GM21447 (cell line): ENCODE data around the gene LRIG2.
"Not testable (repeated sequence)": the region's sequence is repeated elsewhere in the genome, so short reads cannot be mapped to it uniquely, and the experiment has no call there.

Source experiments
- ATAC-seq: cut with Tn5 transposase; IDR thresholded peaks from one replicate; pipeline ENCODE4 v1.9.1; 2021; ENCODE audit not compliant: unreplicated experiment

LRIG2 gene

DNA sequence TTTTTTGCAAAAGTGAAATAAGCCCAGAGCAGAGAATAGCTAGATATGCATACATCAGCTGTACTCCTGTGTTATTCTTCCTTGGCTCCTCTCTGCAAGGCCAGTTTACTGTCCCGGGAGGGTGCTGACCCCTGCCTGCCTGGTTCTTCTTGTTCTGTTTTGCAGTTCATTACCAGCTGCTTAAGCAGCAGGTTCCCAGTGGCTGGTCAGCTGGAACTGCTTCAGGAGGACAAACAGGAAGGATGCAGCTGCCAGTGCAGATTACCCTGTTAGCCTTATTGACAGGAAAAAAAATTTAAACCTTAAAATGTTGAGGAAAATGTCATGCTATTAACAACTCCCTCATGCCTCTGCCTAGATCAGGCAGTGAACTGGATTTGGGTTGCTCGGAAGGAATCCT, 16.0 kb upstream of the LRIG2 start:
- ATAC-seq: no peak

DNA sequence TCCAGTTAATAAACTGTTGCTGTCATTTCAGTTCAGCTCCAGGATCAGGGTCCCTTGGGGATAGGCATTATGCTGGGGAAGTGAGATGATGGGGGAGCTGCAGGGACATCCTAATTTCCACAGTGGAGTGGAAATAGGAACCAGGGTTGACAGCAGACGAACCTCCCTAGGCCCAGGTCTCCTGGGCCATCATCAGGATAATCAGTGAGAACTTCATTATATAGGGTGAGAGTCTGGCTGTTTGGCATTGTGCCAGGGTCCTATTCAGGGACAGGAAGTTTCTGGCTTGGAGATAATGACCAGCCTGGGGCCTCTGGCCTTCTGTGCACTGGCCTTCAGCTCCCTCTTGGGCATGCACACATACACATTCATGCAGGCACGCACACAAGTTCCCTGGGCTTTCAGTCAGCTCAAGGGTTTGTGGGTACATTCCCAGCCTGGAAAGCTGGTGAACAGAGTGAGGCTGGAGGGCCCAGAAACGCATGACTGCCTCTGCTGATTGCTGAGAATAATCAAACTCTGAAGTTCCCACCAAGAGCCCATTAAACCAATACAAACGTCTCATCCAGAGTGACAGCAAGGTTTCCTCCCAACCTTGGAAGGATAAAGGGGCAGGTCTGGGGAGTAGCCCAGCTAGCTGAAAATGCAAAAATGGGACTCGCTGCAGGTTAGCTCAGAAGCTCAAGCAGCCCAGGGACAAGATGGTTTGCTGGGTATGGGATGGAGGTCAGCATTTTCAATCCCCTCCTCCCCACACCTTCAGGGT, 13.9 kb upstream of the LRIG2 start:
- ATAC-seq: no peak

GRCh38 chr1:113063456-113063855, 9.5 kb upstream of the LRIG2 start:
- not testable (repeated sequence) for ATAC-seq

DNA sequence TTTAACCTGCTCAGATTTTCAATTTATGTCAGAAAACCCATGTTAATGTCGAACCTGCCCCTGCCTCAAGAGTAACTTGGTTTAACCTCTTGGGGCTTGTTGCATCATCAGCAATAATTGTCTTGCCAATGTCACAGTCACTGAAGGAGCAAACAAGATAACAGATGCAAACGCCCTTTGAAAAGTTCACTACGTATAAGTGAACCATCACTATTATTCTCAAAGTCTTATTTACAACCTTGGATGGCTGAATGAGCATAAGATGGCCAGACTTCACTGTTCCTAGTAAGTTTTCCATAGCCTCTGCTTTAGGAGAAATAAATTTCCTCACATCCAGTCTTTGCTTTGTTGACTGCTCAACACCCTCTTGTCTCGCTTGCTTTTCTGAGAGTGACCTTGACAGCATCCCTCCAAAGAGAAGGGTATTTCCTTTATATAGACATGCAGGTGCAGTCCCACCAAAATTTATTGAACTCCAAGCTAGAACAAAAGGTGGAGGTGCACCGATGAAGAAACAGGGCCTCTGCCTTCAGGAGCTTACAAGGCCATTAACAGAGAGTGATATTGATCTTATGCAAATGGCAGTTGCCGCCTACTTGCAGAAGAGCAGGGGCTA, 749 bp upstream of the LRIG2 start:
- no peak for ATAC-seq

- peak; percentile 30 for ATAC-seq
Observed at GRCh38 chr1:113073479-113073950, 517 bp downstream of the LRIG2 start.

GRCh38 chr1:113074237-113074636, 1.2 kb downstream of the LRIG2 start:
- ATAC-seq: no peak

GRCh38 chr1:113077978-113078377, 5.0 kb downstream of the LRIG2 start:
- not testable (repeated sequence) for ATAC-seq

DNA sequence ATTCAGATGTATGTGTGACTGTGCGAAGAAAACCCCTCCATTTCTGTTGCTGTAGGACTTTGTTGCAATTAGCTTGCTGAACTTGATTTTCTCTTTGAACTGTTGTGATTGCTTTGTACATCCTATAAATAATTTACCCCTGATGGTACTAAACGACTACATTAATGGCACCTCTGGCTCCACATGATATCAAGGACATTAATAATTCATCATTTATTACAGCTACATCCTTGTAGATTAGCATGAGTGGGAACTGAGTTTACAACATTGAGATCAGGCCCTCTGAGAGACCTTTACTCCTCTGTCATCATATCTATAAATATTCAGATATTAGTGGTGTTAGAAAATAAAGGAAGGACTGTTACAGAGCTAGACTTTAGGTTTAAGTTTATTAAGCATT, 13.5 kb downstream of the LRIG2 start:
- no peak for ATAC-seq

DNA sequence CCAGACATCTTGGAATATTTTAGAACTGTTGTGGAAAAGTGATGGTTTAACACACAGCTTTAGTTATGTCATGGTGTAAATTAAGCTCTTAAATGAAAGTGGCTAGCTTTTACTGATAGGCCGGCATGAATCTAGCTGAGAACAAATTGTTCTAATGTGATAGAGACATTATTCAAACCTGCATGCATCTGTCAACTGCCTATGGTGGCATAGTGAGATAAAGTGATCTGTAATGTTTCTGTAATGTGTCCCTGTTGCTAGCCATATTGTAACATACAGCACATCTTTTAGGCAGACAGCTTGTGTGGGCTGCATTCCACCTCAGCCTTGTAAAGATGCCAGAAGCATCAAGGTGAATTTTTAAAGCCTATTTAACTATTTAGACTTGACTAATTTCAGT, 16.0 kb downstream of the LRIG2 start:
- ATAC-seq: no peak

- ATAC-seq: no peak
Observed at GRCh38 chr1:113090051-113090450, 17.1 kb downstream of the LRIG2 start.

DNA sequence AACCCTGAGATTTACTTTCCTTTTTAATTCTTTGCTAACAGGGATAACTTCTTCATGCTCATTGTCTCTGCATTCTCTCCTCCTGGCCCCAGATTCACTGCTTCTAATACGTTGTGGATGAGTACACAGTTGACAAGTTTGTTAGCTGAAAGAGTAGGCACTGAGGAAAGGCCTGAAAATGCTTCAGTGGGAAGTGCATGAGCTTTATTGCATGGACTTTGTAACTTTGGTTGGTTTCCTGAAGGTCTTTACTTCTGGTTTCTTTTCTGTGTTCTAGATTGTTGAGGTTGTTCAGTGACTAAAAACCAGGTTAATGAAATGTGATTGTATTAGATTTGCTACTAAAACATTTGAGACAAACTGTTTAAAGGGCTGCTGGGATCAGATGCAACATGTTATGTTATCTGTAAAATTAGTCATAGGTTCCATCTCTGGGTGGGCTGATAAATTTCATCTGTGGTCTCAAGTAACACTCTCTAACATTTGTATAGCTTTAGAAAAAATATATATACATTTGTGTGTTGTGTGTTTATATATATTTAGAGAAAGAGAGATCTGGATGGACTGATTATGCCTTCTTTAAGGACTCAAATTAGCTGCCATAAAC, 19.1 kb downstream of the LRIG2 start:
- no peak for ATAC-seq

- no peak for ATAC-seq
Observed at GRCh38 chr1:113094506-113094905, 21.5 kb downstream of the LRIG2 start.

GRCh38 chr1:113095790-113096455, 22.9 kb downstream of the LRIG2 start:
- ATAC-seq: no peak

DNA sequence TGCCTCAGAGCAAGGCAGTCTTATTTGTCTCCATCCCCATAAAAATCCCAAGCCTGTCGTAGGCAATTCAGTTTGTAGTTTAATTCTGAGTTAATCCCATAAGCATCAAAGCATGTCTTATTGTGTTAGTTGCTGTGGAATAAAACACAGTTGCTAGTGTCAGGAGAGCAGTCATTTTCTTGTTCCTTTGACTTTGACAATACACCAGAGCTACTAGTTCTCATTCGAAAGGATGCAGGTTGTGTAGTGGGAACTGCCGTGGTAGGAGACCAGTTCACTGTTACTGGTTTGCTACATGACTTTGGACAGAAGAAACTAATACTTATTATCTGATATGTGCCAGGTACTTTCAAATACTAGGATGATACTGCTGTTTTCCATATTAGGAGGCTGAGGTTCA, 23.5 kb downstream of the LRIG2 start:
- ATAC-seq: no peak

DNA sequence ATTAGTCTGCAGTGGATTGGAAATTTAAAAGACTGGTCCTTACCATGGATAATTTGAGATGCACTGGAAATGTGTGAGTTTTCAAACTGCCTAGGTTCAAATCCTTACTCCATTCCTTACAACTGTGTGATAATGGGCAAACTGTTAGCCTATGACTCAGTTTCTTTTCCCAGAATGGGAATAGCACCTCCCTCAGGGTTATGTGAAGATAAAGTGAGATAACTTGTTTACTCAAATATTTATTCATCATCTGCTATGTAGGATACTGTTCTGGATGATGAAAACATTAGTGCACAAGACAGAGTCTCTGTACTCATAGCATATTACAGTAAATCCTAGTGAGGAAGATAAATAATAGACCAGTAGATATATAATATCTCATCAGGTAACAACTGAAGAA, 28.6 kb downstream of the LRIG2 start:
- ATAC-seq: no peak

DNA sequence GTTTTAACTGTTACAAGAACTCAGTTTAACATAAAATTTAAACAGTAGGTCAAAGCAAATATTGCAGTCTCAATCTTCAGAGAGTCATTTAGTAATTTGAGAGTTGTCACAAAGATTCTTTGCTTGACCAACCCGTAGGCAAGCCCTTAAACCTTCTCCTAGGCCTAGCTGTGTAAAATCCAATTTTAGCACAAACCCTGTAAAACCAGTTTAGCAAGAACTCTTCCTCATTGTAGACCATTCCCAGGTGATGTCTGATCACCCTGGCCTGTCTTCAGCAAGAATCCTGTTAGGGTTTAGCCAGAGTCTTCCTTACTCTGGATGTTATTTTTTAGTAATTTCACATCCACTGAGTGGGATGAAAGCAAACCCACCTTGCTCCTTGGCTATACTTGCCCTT, 30.1 kb downstream of the LRIG2 start:
- no peak for ATAC-seq

DNA sequence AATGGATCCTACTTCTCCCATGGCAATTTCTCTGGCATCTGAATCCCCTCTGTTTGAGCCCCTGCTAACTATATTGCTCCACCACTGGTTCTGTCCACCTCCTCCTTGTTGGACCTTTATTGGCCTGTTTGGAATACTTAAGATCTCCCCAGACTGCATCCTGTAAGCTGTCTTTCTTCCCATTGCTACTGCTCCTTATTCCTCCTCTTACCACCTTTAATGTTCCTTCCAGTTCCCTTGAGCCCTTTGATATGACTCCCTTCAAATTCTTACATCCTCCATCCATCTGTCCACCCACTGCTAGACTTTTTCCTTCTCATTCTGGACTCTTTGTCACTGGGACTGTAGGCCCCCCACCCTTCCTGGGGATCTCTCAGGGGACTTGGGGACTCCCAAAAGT, 31.0 kb downstream of the LRIG2 start:
- ATAC-seq: no peak

- no peak for ATAC-seq
Observed at GRCh38 chr1:113106910-113107309, 33.9 kb downstream of the LRIG2 start.

- ATAC-seq: no peak
Observed at GRCh38 chr1:113109908-113110554, 37.0 kb downstream of the LRIG2 start.

- ATAC-seq: no peak
Observed at GRCh38 chr1:113118266-113118665, 45.3 kb downstream of the LRIG2 start.

GRCh38 chr1:113123737-113124136, 50.7 kb downstream of the LRIG2 start:
- no peak for ATAC-seq
